ENCODE measurements around the gene CSMD2. TPM values are rescaled to one million over a fixed set of nuclear protein-coding genes. Genes with fewer than 3 reads are reported as not detected.

The CSMD2 gene
- total and polyA plus RNA-seq, 2 of the 8 experiments (the other 6 are each of a cell fraction or from before 2014, with no cell fraction given): 7.0 to 14.7 TPM

DNA sequence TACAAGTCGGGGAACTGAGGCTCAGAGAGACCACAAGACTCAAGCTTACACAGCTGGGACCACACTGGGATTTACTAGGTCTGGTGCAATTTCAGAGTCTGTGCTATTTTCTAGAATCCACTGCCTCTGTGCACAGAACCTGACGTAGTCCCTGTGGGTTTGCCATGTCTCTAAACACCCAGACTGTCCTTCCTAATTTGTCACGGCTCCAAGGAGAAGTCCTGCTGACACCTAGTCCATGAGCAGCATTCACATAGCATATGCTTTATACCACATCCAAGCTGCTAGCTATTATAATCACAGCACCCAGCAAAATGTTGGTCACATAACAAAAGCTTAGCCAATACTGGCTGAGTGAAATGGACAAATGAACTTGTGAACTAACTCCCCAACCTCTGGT is 380.2 kb downstream of the CSMD2 start (continued):
- TF ChIP-seq BRCA1 (IDR thresholded peaks at IDR 0.05; ENCODE audit: low read depth, low read length) (no peak), BACH1 (IDR thresholded peaks at IDR 0.05; ENCODE audit: low read length) (no peak)
- TF ChIP-seq, protein P1, sequence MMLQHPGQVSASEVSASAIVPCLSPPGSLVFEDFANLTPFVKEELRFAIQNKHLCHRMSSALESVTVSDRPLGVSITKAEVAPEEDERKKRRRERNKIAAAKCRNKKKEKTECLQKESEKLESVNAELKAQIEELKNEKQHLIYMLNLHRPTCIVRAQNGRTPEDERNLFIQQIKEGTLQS (IDR thresholded peaks at IDR 0.05; ENCODE audit: insufficient read depth, low read depth, low read length): no peak
